Activated T-cell treated with anti-CD3 and anti-CD28 coated beads, Interleukin-2, amount 50 U/mL, for 4 hours (primary cell): ENCODE measurements around the gene AGPAT1. TPM values are rescaled to one million over a fixed set of nuclear protein-coding genes. Genes with fewer than 3 reads are reported as not detected.
"Not testable (repeated sequence)": the region's sequence is repeated elsewhere in the genome, so short reads cannot be mapped to it uniquely, and the experiment has no call there.

ENCODE experiments used
- ATAC-seq, 2 donors: fragments of 200-7000 bp; cut with Tn5 transposase; one replicate each; pipeline ENCODE4 v1.10.0; 2021
- DNase-seq: peaks from one replicate; pipeline ENCODE4 v3.0.0-alpha.2; 2020
- H3K27me3 Mint-ChIP-seq: one replicate; pipeline ENCODE4 v1.8.0; 2021; ENCODE audit warnings: low read depth, mixed read lengths
- H3K36me3 Mint-ChIP-seq: one replicate; pipeline ENCODE4 v1.8.0; 2022; ENCODE audit warnings: mixed read lengths; ENCODE audit not compliant: insufficient read depth
- H3K4me1 Mint-ChIP-seq: one replicate; pipeline ENCODE4 v1.8.0; 2021; ENCODE audit warnings: low read depth, mixed read lengths
- H3K4me3 Mint-ChIP-seq: one replicate; pipeline ENCODE4 v1.8.0; 2021; ENCODE audit warnings: mild to moderate bottlenecking, moderate library complexity, mixed read lengths
- H3K9me3 Mint-ChIP-seq: one replicate; pipeline ENCODE4 v1.8.0; 2021; ENCODE audit warnings: mixed read lengths
- total RNA-seq, 3 donors: library from RNA; stranded (reverse); gene quantifications; one replicate each; pipeline ENCODE4 v1.2.1, GENCODE V29; 2021

Gene AGPAT1
- total RNA-seq, 3 donors from 2014 or later, result 27.3 to 28.2 (median 28.1) TPM

DNA sequence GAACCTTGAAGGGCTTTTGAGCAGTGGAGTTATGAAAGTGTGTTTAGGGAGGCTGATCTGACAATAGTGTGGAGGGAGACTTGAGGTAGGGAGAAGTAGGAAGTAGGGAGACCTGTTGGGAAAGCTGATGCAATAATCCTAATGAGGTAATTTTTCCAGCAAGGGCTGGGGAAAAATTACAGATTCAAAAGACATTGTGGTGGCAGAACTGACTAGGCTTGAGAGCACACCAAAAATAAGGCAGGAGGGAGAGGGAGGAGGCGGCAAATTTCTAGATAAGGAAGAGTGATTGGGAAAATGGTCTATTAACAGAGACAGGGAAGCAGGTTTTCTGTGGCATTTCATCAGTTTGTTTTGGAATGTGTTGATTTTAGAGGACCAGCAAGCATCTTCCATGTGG, 29.6 kb downstream of the AGPAT1 start:
- ATAC-seq (no peak), DNase-seq (no peak)
- Mint-ChIP-seq H3K4me3 (no peak overlapping the region), H3K27me3 (peaks cover 34% of the 10 kb centered on the region), H3K4me1 (peaks cover 22% of the 10 kb centered on the region), H3K36me3 (no peaks in the 10 kb centered on the region), H3K9me3 (no peaks in the 10 kb centered on the region)

DNA sequence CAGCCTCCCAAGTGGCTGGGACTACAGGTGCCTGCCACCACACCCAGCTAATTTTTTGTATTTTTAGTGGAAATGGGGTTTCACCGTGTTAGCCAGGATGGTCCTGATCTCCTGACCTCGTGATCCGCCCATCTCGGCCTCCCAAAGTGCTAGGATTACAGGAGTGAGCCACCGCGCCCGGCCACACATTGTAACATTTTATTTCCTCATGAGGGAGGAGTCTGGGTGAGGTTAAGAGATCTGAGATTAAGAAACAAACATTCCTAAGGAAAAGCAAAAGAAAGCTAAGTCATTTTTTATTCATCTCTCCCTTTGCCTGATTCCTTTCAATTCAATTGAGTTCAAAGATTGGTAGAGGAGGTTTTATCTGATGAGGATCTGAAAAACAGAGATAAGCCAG, 31.6 kb downstream of the AGPAT1 start:
- not testable (repeated sequence) for ATAC-seq, H3K4me3 Mint-ChIP-seq, H3K36me3 Mint-ChIP-seq, H3K9me3 Mint-ChIP-seq, DNase-seq
- Mint-ChIP-seq H3K4me1 (peaks cover 13% of the 10 kb centered on the region), H3K27me3 (peaks cover 24% of the 10 kb centered on the region)

GRCh38 chr6:32140420-32141046, 35.4 kb downstream of the AGPAT1 start:
- Mint-ChIP-seq H3K4me1 (no peaks in the 10 kb centered on the region), H3K36me3 (no peaks in the 10 kb centered on the region), H3K4me3 (no peak overlapping the region), H3K27me3 (peaks cover 5% of the 10 kb centered on the region), H3K9me3 (no peaks in the 10 kb centered on the region)
- DNase-seq, result no peak
- no peak for ATAC-seq

DNA sequence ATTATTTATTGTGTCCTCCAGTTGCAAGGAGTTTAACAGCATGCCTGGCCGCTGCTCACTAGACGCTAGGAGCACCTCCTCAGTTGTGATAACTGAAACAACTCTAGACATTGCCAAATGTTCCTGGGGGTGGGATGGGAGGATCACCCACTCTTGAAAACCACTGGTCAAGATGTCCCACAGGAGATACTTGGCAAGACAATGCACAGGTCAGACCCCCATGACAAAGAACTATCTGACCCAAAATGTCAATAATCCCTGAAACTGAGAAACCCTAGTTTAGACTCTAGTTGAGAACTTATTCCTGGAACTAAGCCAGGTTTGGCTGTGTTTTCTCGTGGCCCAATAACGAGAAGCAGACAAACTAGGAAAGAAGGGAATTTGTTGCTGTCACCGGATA, 36.3 kb downstream of the AGPAT1 start:
- H3K4me3 Mint-ChIP-seq, result no peak overlapping the region
- ATAC-seq (no peak), DNase-seq (no peak)
- H3K36me3 Mint-ChIP-seq, result no peaks in the 10 kb centered on the region
- H3K27me3 Mint-ChIP-seq, result peaks cover 8% of the 10 kb centered on the region
- H3K9me3 Mint-ChIP-seq, result no peaks in the 10 kb centered on the region
- H3K4me1 Mint-ChIP-seq, result no peaks in the 10 kb centered on the region

GRCh38 chr6:32137454-32137853, 38.4 kb downstream of the AGPAT1 start:
- no peaks in the 10 kb centered on the region for H3K9me3 Mint-ChIP-seq
- DNase-seq (no peak), ATAC-seq (no peak)
- no peaks in the 10 kb centered on the region for H3K36me3 Mint-ChIP-seq
- no peaks in the 10 kb centered on the region for H3K4me1 Mint-ChIP-seq
- no peak overlapping the region for H3K4me3 Mint-ChIP-seq
- peaks cover 8% of the 10 kb centered on the region for H3K27me3 Mint-ChIP-seq

- ATAC-seq (no peak), DNase-seq (no peak)
- Mint-ChIP-seq H3K36me3 (no peaks in the 10 kb centered on the region), H3K27me3 (peaks cover 3% of the 10 kb centered on the region), H3K4me3 (no peak overlapping the region), H3K9me3 (no peaks in the 10 kb centered on the region), H3K4me1 (peaks cover 14% of the 10 kb centered on the region)
Measured at GRCh38 chr6:32133786-32134185, 42.1 kb downstream of the AGPAT1 start.

DNA sequence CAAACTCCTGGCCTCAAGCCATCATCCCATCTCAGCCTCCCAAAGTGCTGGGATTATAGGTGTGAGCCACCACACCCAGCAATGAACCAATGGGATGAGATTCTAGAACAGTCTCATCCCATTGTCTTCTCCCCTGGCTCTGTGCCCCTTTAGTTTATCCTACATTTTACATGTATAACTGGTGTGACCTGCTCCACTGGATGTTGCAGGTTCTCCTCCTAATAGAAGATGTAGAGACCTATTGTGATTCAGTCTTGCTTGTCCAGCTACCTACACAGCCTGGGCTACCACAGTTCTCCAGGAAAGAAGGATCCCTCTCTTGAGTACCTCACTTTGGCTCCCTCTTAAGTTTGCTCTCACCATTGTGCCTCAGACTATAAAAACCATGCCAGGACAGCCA, 43.8 kb downstream of the AGPAT1 start:
- H3K36me3 Mint-ChIP-seq, result peaks cover 2% of the 10 kb centered on the region
- ATAC-seq (no peak), DNase-seq (no peak)
- H3K9me3 Mint-ChIP-seq, result no peaks in the 10 kb centered on the region
- H3K4me1 Mint-ChIP-seq, result peaks cover 28% of the 10 kb centered on the region
- H3K27me3 Mint-ChIP-seq, result peaks cover 3% of the 10 kb centered on the region
- H3K4me3 Mint-ChIP-seq, result no peak overlapping the region

DNA sequence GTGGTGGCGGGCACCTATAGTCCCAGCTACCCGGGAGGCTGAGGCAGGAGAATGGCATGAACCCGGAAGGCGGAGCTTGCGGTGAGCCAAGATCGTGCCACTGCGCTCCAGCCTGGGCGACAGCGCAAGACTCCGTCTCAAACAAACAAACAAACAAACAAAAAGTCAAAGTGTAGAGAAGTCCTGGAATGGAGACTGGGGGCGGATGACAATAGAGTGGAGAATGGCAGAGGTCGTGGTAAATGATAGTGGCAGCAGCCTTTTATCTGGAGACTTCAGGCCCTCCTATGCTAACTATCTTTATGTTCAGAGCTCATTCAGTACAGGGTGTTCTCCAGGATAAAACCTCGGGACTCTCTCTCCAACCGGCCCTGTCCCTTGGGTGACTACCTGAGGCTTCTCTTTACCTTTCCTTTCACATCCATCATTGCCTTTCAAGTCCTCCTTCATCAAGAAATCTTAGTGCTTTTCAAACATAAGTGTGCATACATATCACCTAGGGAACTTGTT, 44.4 kb downstream of the AGPAT1 start:
- H3K9me3 Mint-ChIP-seq, result no peaks in the 10 kb centered on the region
- ATAC-seq, result no peak
- H3K27me3 Mint-ChIP-seq, result peaks cover 3% of the 10 kb centered on the region
- peaks cover 34% of the 10 kb centered on the region for H3K4me1 Mint-ChIP-seq
- no peak for DNase-seq
- H3K4me3 Mint-ChIP-seq, result no peak overlapping the region
- peaks cover 7% of the 10 kb centered on the region for H3K36me3 Mint-ChIP-seq

- peaks cover 43% of the 10 kb centered on the region for H3K4me1 Mint-ChIP-seq
- no peaks in the 10 kb centered on the region for H3K9me3 Mint-ChIP-seq
- ATAC-seq (no peak), DNase-seq (no peak)
- H3K4me3 Mint-ChIP-seq, result peak overlapping the region; percentile 92
- H3K27me3 Mint-ChIP-seq, result no peaks in the 10 kb centered on the region
- H3K36me3 Mint-ChIP-seq, result peaks cover 14% of the 10 kb centered on the region
Measured at GRCh38 chr6:32129297-32130088, 46.4 kb downstream of the AGPAT1 start.

DNA sequence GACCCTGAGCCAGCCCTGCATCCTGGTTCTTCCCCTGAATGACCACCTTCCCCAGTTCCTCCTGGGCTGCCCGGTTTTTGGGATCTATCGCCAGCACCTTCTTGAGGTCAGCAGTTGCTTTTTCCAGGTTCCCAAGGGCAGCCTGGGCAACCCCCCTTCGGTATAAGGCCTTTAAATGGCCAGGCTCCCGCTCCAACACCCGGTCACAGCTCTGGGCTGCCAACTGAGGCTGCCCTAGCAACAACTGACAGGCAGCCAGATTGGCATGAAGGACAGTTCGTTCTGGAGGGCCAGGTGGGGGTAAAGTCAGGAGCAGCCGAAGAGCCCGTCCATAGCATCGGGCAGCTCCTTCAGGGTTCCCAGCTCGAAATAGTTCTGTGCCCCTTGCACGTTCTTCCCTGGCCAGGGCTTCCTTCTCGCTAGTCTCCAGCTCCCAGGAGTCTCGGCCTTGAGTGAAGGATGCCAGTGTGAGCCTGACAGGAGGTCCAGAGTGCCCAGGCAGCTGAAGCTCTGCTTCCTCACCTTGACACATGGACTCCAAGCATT, 47.1 kb downstream of the AGPAT1 start:
- Mint-ChIP-seq H3K4me3 (peak overlapping the region; percentile 99), H3K27me3 (no peaks in the 10 kb centered on the region), H3K36me3 (peaks cover 20% of the 10 kb centered on the region), H3K4me1 (peaks cover 48% of the 10 kb centered on the region), H3K9me3 (no peaks in the 10 kb centered on the region)
- DNase-seq, result no peak
- no peak for ATAC-seq

DNA sequence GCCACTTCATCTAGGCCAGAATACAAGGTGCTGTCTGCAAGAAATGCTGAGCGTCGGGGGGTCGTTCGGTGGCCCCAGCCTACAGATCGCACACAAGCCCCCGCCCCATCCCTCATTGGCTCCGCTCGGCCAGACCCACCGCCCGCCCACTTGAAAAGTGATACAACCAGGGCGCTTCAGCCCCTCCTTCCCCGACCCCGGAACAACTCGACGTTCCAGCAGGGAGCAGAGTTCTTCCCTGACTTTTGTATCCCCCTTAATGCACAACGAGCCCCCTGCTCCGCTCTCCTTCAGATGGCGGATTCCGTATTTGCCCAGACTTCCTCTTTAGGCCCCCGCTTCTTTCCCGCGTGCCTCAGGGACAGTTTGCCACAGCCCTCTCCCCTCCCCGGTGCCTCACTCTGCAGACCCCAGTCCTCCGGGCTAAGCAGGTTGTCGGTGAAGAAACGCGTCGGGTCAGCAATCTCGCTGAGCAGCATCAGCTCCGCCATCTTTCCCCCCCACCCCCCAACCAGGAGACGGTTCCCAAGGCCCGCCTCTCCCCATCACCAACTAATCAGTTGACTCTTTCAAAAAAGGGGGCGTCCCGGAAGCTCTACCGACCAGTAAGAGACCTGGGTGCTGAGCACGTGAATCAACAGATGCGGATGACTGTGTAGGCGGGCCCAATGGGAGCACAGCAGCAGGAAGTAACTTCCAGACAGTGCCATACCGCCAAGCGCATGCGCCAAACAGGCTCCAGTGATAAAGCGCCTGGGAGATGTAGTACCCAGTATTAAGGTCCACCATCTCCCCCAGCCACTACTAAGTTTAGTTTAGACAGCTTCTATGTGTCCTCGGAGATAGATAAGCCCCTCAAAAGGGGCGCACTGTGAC, 47.9 kb downstream of the AGPAT1 start, which contains the start of gene ATF6B:
ATF6B (minus strand) TSS at position 530 of the 876 bp plus-strand sequence; CDS start at position 491, 39 bp downstream.
- Mint-ChIP-seq H3K27me3 (no peaks in the 10 kb centered on the region), H3K4me3 (peak within 1 kb of the TSS; percentile 99), H3K36me3 (peaks cover 26% of the 10 kb centered on the region), H3K4me1 (peaks cover 50% of the 10 kb centered on the region), H3K9me3 (no peaks in the 10 kb centered on the region)
- DNase-seq, result peak; percentile 96
- ATAC-seq, result peak; percentile 93

- H3K4me3 Mint-ChIP-seq, result peak overlapping the region; percentile 99
- peaks cover 28% of the 10 kb centered on the region for H3K36me3 Mint-ChIP-seq
- no peak for DNase-seq
- peaks cover 50% of the 10 kb centered on the region for H3K4me1 Mint-ChIP-seq
- H3K27me3 Mint-ChIP-seq, result no peaks in the 10 kb centered on the region
- ATAC-seq, result no peak
- no peaks in the 10 kb centered on the region for H3K9me3 Mint-ChIP-seq
Measured at GRCh38 chr6:32127409-32127716, 48.5 kb downstream of the AGPAT1 start.

- Mint-ChIP-seq H3K4me1 (peaks cover 50% of the 10 kb centered on the region), H3K27me3 (no peaks in the 10 kb centered on the region), H3K36me3 (peaks cover 31% of the 10 kb centered on the region), H3K9me3 (no peaks in the 10 kb centered on the region), H3K4me3 (peak overlapping the region; percentile 99)
- DNase-seq (no peak), ATAC-seq (no peak)
Measured at GRCh38 chr6:32126880-32127279, 49.0 kb downstream of the AGPAT1 start.

- no peak for ATAC-seq
- no peak for DNase-seq
- H3K9me3 Mint-ChIP-seq, result no peaks in the 10 kb centered on the region
- H3K4me1 Mint-ChIP-seq, result peaks cover 40% of the 10 kb centered on the region
- H3K4me3 Mint-ChIP-seq, result no peak overlapping the region
- peaks cover 40% of the 10 kb centered on the region for H3K36me3 Mint-ChIP-seq
- H3K27me3 Mint-ChIP-seq, result no peaks in the 10 kb centered on the region
Measured at GRCh38 chr6:32123681-32124080, 52.2 kb downstream of the AGPAT1 start.
